ENCODE data around the gene P3H3. TPM values are rescaled to one million over a fixed set of nuclear protein-coding genes. Genes with fewer than 3 reads are reported as not detected.

P3H3 gene
- total and polyA plus RNA-seq, 9 of the 15 experiments (the other 6 are each of a cell fraction or from before 2014, with no cell fraction given), result 0.03 to 15.0 (median 4.8) TPM

- TF ChIP-seq CEBPZ (IDR thresholded peaks at IDR 0.05; ENCODE audit: borderline replicate concordance, low read depth, low read length), result no peak
- peak; percentile 38 for TF ChIP-seq HMGN3 (IDR thresholded peaks at IDR 0.05; ENCODE audit: borderline replicate concordance, extremely low read depth, insufficient read length, low read depth, low read length)
- TF ChIP-seq ZNF143 (CRISPR knock-in tag; IDR thresholded peaks at IDR 0.05), result no peak
- TF ChIP-seq GTF2F1 (IDR thresholded peaks at IDR 0.05; ENCODE audit: low read depth, low read length), result no peak
- TF ChIP-seq PRDM10 (IDR thresholded peaks at IDR 0.05; ENCODE audit: partially characterized antibody), result no peak
- TF ChIP-seq ZNF175 (CRISPR knock-in tag; IDR thresholded peaks at IDR 0.05; ENCODE audit: low read depth), result no peak
- TF ChIP-seq FUS (optimal IDR thresholded peaks at IDR 0.05; ENCODE audit: low read depth, low read length), result no peak
- TF ChIP-seq HMBOX1 (IDR thresholded peaks at IDR 0.05), result no peak
- peak; percentile 94 for TF ChIP-seq SP1 (CRISPR knock-in tag; IDR thresholded peaks at IDR 0.05)
- no peak for TF ChIP-seq SREBF2 (CRISPR knock-in tag; IDR thresholded peaks at IDR 0.05)
- no peak for TF ChIP-seq ARHGAP35 (IDR thresholded peaks at IDR 0.05; ENCODE audit: partially characterized antibody)
Measured at GRCh38 chr12:6872073-6873048, 44.2 kb downstream of the P3H3 start (continued).

All from K562 (cell line).